PFSK-1 (cell line): Measurements from ENCODE around the gene BTRC.

Experiments used
- FOXP2 ChIP-seq: optimal IDR thresholded peaks from 2 replicates; pipeline ENCODE3; 2011; ENCODE audit warnings: borderline replicate concordance, control low read depth, inconsistent platforms; ENCODE audit not compliant: insufficient read depth; ENCODE audit errors: extremely low read length, extremely low read depth
- POLR2AphosphoS5 ChIP-seq: IDR thresholded peaks from 2 replicates; pipeline ENCODE4 v1.6.1; 2012; ENCODE audit warnings: low read depth, mild to moderate bottlenecking, control low read depth, low read length, moderate library complexity
- REST ChIP-seq, 2 experiments: IDR thresholded peaks; 2 replicates each; pipeline versions ENCODE4 v1.6.1 to v1.8.0; 2011 to 2012; ENCODE audit warnings: low read depth in 2 of 2, low read length in 2 of 2, control low read depth in 1 of 2, inconsistent platforms in 1 of 2, mild to moderate bottlenecking in 1 of 2, moderate library complexity in 1 of 2; ENCODE audit not compliant: insufficient read depth in 1 of 2
- SIN3A ChIP-seq: IDR thresholded peaks from 2 replicates; pipeline ENCODE4 v1.6.1; 2012; ENCODE audit warnings: mild to moderate bottlenecking, low read length, moderate library complexity, borderline replicate concordance; ENCODE audit not compliant: insufficient read depth
- TAF1 ChIP-seq: IDR thresholded peaks from 2 replicates; pipeline ENCODE4 v1.6.1; 2012; ENCODE audit warnings: low read length, control low read depth, borderline replicate concordance; ENCODE audit not compliant: insufficient read depth

BTRC gene

GRCh38 chr10:101573885-101574753, 220.2 kb downstream of the BTRC start:
- TF ChIP-seq FOXP2 (no peak), POLR2AphosphoS5 (no peak), SIN3A (no peak), REST (IDR thresholded peaks at IDR 0.05; ENCODE audit: insufficient read depth in 1 of 2, low read depth in 2 of 2, low read length in 2 of 2) (no peak), TAF1 (no peak)

DNA sequence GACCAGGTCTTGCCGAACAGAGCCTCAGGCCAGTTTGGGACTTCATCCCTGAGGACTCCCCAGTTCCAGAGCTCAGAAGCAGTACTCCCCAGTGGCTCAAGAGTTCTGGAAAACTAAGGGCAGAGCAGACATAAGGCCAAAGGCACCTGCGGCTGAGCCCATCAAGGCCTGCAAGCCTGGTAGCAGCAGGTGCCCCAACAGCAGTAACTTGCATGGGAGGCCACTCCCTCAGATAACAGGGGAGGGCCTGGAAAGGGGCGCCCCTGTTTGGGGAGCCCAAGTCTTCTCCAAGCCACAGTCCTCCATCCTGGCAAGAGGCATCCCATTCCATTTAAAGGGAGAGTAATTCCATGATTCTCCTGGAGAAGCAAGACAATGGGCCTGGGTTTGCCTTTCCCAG, 221.1 kb downstream of the BTRC start:
- no peak for TF ChIP-seq TAF1
- TF ChIP-seq SIN3A = no peak
- TF ChIP-seq FOXP2 = no peak
- no peak for TF ChIP-seq POLR2AphosphoS5
- TF ChIP-seq REST (IDR thresholded peaks at IDR 0.05; ENCODE audit: insufficient read depth in 1 of 2, low read depth in 2 of 2, low read length in 2 of 2) = no peak

DNA sequence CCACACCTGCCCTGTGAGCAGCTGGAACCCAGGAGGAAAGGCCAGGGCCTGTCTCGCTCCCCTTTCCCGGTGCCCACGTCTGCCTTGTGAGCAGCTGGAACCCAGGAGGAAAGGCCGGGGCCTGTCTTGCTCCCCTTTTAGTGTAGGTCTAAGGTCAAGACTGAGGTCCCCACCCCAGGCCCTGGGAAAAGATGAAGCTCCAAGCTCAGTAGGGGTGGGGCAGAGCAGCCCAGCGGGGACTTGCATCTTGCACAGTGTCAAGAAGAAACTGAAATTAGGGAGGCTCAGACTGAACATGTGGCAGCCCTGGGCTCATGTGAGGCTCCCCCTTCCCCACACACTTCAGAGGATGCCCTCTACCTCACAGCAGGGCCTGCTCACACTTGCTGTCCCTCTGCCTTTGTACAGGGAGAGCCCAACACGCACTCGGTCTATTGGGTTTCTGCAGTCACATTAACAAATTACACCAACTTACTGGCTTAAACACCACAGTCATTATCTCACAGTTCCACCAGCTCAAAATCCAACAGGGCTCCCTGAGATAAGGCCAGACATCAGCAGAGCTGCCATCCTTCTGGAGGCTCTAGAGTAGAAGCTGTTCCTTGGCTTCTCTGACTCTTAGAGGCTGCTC, 221.7 kb downstream of the BTRC start:
- TF ChIP-seq SIN3A (no peak), FOXP2 (no peak), TAF1 (no peak), REST (IDR thresholded peaks at IDR 0.05; ENCODE audit: insufficient read depth in 1 of 2, low read depth in 2 of 2, low read length in 2 of 2) (no peak), POLR2AphosphoS5 (no peak)

DNA sequence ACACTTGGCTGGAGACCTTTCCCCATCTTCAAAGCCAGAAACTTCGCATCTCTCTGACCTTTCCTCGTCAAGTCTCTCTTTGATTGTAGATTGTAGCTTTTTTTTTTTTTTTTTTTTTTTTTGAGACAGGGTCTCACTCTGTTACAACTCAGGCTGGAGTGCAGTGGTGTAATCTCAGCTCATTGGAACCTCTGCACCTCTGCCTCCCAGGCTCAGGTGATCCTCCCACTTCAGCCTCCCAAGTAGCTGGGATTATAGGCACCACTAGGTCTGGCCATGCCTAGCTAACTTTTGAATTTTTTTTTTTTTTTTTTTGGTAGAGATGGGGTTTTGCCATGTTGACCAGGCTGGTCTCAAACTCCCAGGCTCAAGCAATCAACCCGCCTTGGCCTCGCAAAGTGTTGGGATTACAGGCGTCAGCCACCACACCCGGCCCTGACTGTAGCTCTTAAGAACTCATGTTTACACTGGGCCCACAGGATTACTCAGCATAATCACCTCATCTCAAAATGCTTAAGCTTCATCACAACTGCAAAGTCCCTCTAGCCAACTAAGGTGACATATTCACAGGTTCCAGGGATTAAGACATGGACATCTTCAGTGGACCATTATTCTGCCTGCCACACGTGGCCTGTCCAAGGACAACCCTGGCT, 222.4 kb downstream of the BTRC start:
- TF ChIP-seq POLR2AphosphoS5 (no peak), SIN3A (no peak), FOXP2 (no peak), REST (IDR thresholded peaks at IDR 0.05; ENCODE audit: insufficient read depth in 1 of 2, low read depth in 2 of 2, low read length in 2 of 2) (no peak), TAF1 (no peak)
